HCT116 (cell line): Measurements from ENCODE around the gene TMCO4. TPM values are rescaled to one million over a fixed set of nuclear protein-coding genes. Genes with fewer than 3 reads are reported as not detected.

Experiments
- ATAC-seq: fragments of 200-7000 bp; cut with Tn5 transposase; 2 replicates; pipeline ENCODE4 v1.9.1; 2020; ENCODE audit warnings: mild to moderate bottlenecking, moderate library complexity
- BruUV-seq: library from RNA; stranded (reverse); fragments of 400-500 nt; replicated peaks from 2 replicates; lab custom pipeline; 2021; lab: Mats Ljungman, UMichigan
- CTCF ChIA-PET: fragments of 300-600 bp; sonication (Branson Sonifier 250); formaldehyde crosslinking; loops from one replicate; lab custom pipeline; 2021; ENCODE audit warnings: antibody characterized with exemption; lab: Charles Lee
- POLR2A ChIA-PET: fragments of 300-600, 350-600 bp; sonication (Branson Sonifier 250); formaldehyde crosslinking; loops from one replicate; lab custom pipeline; 2021; ENCODE audit warnings: antibody characterized with exemption; lab: Charles Lee
- RAD21 ChIA-PET, 2 experiments: fragments of 300-600 bp; sonication (Branson Sonifier 250); formaldehyde crosslinking; loops; one replicate each; lab custom pipeline; 2023; ENCODE audit warnings: low total read pairs in 2 of 2; ENCODE audit not compliant: uncharacterized antibody in 2 of 2, unreplicated experiment in 2 of 2, low non-redundant PET in 1 of 2; lab: Charles Lee
- DNase-seq: peaks from one replicate; pipeline ENCODE4 v3.0.0-alpha.2; 2010; ENCODE audit warnings: low read depth, low spot score
- H2AFZ ChIP-seq: fragments of 200-600 bp; shearing (Covaris generic), sonication (generic); 2 replicates; pipeline ENCODE4 v1.6.1; 2017; ENCODE audit warnings: low read depth, mixed run types, mixed read lengths, antibody characterized with exemption, low read length; ENCODE audit not compliant: poor library complexity, severe bottlenecking
- H3K27ac ChIP-seq: 2 replicates; pipeline ENCODE4 v1.5.1; 2012; ENCODE audit warnings: low read depth, low read length
- H3K27me3 ChIP-seq: fragments of 200-600 bp; sonication (generic); 2 replicates; pipeline ENCODE4 v1.6.1; 2016; ENCODE audit warnings: mixed run types, low read length, mixed read lengths; ENCODE audit not compliant: insufficient read depth
- H3K36me3 ChIP-seq, 2 experiments: fragments of 200-500 bp in 1 of 2; fragments of 200-600 bp in 1 of 2; sonication (Bioruptor generic) in 1 of 2; sonication (generic) in 1 of 2; 2 replicates each; pipeline versions ENCODE4 v1.5.1 to v1.6.1; 2014 to 2016; ENCODE audit warnings: low read length in 2 of 2, inconsistent platforms in 1 of 2, mixed read lengths in 1 of 2, mixed run types in 1 of 2; ENCODE audit not compliant: insufficient read depth in 2 of 2, control insufficient read depth in 1 of 2
- H3K4me1 ChIP-seq, 2 experiments: fragments of 200-600 bp in 1 of 2; sonication (generic) in 1 of 2; 2 replicates each; pipeline versions ENCODE4 v1.5.1 to v1.6.1; 2012 to 2017; ENCODE audit warnings: low read length in 2 of 2, inconsistent platforms in 1 of 2, mild to moderate bottlenecking in 1 of 2, mixed read lengths in 1 of 2, mixed run types in 1 of 2, moderate library complexity in 1 of 2; ENCODE audit not compliant: insufficient read depth in 2 of 2, control insufficient read depth in 1 of 2
- H3K4me2 ChIP-seq: fragments of 200-600 bp; sonication (generic); 2 replicates; pipeline ENCODE4 v1.6.1; 2017; ENCODE audit warnings: mixed run types, low read length, mixed read lengths
- H3K4me3 ChIP-seq, 2 experiments: fragments of 200-600 bp in 1 of 2; sonication (generic) in 1 of 2; replicated peaks in 1 of 2; 2 replicates each; pipeline ENCODE4 v1.5.1; 2011 to 2016; ENCODE audit warnings: low read length in 2 of 2, control low read depth in 1 of 2, low read depth in 1 of 2, mild to moderate bottlenecking in 1 of 2, mixed read lengths in 1 of 2, mixed run types in 1 of 2
- H3K79me2 ChIP-seq: fragments of 200-600 bp; sonication (generic); 2 replicates; pipeline ENCODE4 v1.6.1; 2017; ENCODE audit warnings: mild to moderate bottlenecking, mixed run types, low read length, moderate library complexity, mixed read lengths; ENCODE audit not compliant: insufficient read depth
- H3K9ac ChIP-seq: fragments of 200-600 bp; sonication (generic); 2 replicates; pipeline ENCODE4 v1.6.1; 2016; ENCODE audit warnings: low read length, mixed read lengths
- H3K9me2 ChIP-seq: fragments of 200-600 bp; sonication (generic), shearing (Covaris generic); 2 replicates; pipeline ENCODE4 v1.6.1; 2017; ENCODE audit warnings: mixed run types, mild to moderate bottlenecking, moderate library complexity; ENCODE audit not compliant: insufficient read depth
- H3K9me3 ChIP-seq, 2 experiments: fragments of 200-500 bp in 1 of 2; fragments of 200-600 bp in 1 of 2; sonication (Bioruptor generic) in 1 of 2; sonication (generic) in 1 of 2; 2 replicates each; pipeline ENCODE4 v1.6.1; 2014 to 2017; ENCODE audit warnings: low read length in 2 of 2, mixed read lengths in 2 of 2, inconsistent platforms in 1 of 2, low read depth in 1 of 2, mild to moderate bottlenecking in 1 of 2, mixed run types in 1 of 2, moderate library complexity in 1 of 2; ENCODE audit not compliant: control insufficient read depth in 1 of 2, insufficient read depth in 1 of 2
- H4K20me1 ChIP-seq: fragments of 200-600 bp; sonication (generic), shearing (Covaris generic); 2 replicates; pipeline ENCODE4 v1.6.1; 2017; ENCODE audit warnings: mixed run types, mild to moderate bottlenecking, moderate library complexity; ENCODE audit not compliant: insufficient read depth
- ATF3 ChIP-seq: IDR thresholded peaks from 2 replicates; pipeline ENCODE4 v1.6.1; 2012
- CBX3 ChIP-seq: IDR thresholded peaks from 2 replicates; pipeline ENCODE4 v1.6.1; 2012; ENCODE audit warnings: low read depth
- CTCF ChIP-seq, 3 experiments: fragments of 200-600 bp in 1 of 3; sonication (generic) in 1 of 3; IDR thresholded peaks in 2 of 3; conservative IDR thresholded peaks in 1 of 3; 2 replicates each; pipeline ENCODE4 v1.5.1; 2012 to 2017; ENCODE audit warnings: low read depth in 2 of 3, low read length in 2 of 3, antibody characterized with exemption in 1 of 3, borderline replicate concordance in 1 of 3, control low read depth in 1 of 3, mild to moderate bottlenecking in 1 of 3, mixed read lengths in 1 of 3, mixed run types in 1 of 3, moderate library complexity in 1 of 3; ENCODE audit not compliant: insufficient read depth in 1 of 3
- ELF1 ChIP-seq: IDR thresholded peaks from 2 replicates; pipeline ENCODE4 v1.6.1; 2012; ENCODE audit warnings: low read depth, borderline replicate concordance
- EZH2 ChIP-seq: fragments of 200-600 bp; sonication (generic); IDR thresholded peaks from 2 replicates; pipeline ENCODE4 v1.6.1; 2017; ENCODE audit warnings: antibody characterized with exemption, mixed run types
- EZH2phosphoT487 ChIP-seq: fragments of 200-600 bp; IDR thresholded peaks from 2 replicates; pipeline ENCODE4 v1.6.1; 2018; ENCODE audit warnings: antibody characterized with exemption, borderline replicate concordance
- MAX ChIP-seq: IDR thresholded peaks from 2 replicates; pipeline ENCODE4 v1.6.1; 2012
- POLR2AphosphoS5 ChIP-seq: IDR thresholded peaks from 2 replicates; pipeline ENCODE4 v1.6.1; 2011; ENCODE audit warnings: mild to moderate bottlenecking, low read depth, low read length, moderate library complexity
- RAD21 ChIP-seq: IDR thresholded peaks from 2 replicates; pipeline ENCODE4 v1.6.1; 2012; ENCODE audit warnings: low read depth, mild to moderate bottlenecking
- SP1 ChIP-seq: IDR thresholded peaks from 2 replicates; pipeline ENCODE4 v1.6.1; 2012; ENCODE audit warnings: low read depth
- SRF ChIP-seq: IDR thresholded peaks from 2 replicates; pipeline ENCODE4 v1.6.1; 2012; ENCODE audit warnings: low read depth
- YY1 ChIP-seq: IDR thresholded peaks from 2 replicates; pipeline ENCODE4 v1.6.1; 2011; ENCODE audit warnings: low read length, low read depth, moderate library complexity, mild to moderate bottlenecking; ENCODE audit not compliant: insufficient replicate concordance; ENCODE audit errors: extremely low read depth
- ZFX ChIP-seq: fragments of 450-650 bp; IDR thresholded peaks from 2 replicates; pipeline ENCODE4 v1.6.1; 2017
- ZNF274 ChIP-seq: fragments of 200-500 bp; sonication (Bioruptor generic); IDR thresholded peaks from 2 replicates; pipeline ENCODE4 v1.6.1; 2014; ENCODE audit warnings: mild to moderate bottlenecking, low read depth, low read length, inconsistent platforms
- intact Hi-C: fragments of 100-400 bp; cut with micrococcal nuclease; formaldehyde crosslinking; loops from 2 replicates; pipeline ENCODE4 v1.10.0; 2022
- total RNA-seq: library from RNA; stranded (reverse); gene quantifications from one replicate; pipeline ENCODE4 v1.2.1, GENCODE V29; 2021; ENCODE audit not compliant: unreplicated experiment

Gene TMCO4
- total RNA-seq, 1 experiment from 2014 or later, result 12.7 TPM

- Histone ChIP-seq H3K4me2 (no peak overlapping the region), H3K27ac (no peak overlapping the region), H4K20me1 (no peaks in the 10 kb centered on the region), H3K4me3 (no peak overlapping the region), H3K9me3 (no peaks in the 10 kb centered on the region), H3K36me3 (no peaks in the 10 kb centered on the region), H3K27me3 (no peaks in the 10 kb centered on the region), H3K79me2 (no peaks in the 10 kb centered on the region), H2AFZ (no peak overlapping the region), H3K9me2 (no peaks in the 10 kb centered on the region), H3K4me1 (no peaks in the 10 kb centered on the region), H3K9ac (no peak overlapping the region)
- ChIA-PET RAD21 (no interaction called here), CTCF (no interaction called here), POLR2A (no interaction called here)
- BruUV-seq, result no TSS peak
- intact Hi-C loops, result no loop called here
- TF ChIP-seq CBX3 (no peak), ELF1 (no peak), MAX (no peak), ZFX (no peak), ATF3 (no peak), RAD21 (no peak), EZH2phosphoT487 (no peak), ZNF274 (no peak), YY1 (no peak), SRF (no peak), CTCF (IDR thresholded peaks at IDR 0.05 in 2 of 3, conservative IDR thresholded peaks at IDR 0.05 in 1 of 3; ENCODE audit: borderline replicate concordance in 1 of 3, insufficient read depth in 1 of 3, low read depth in 2 of 3, low read length in 2 of 3) (no peak), POLR2AphosphoS5 (no peak), SP1 (no peak), EZH2 (no peak)
- DNase-seq (no peak), ATAC-seq (no peak)
Measured at GRCh38 chr1:19720973-19721372, 78.7 kb downstream of the TMCO4 start.
